Ishikawa (cell line): ENCODE data around the gene ADK.

Experiments
- TAF1 ChIP-seq: IDR thresholded peaks from 2 replicates; pipeline ENCODE4 v1.6.1; 2012; ENCODE audit warnings: low read depth, mild to moderate bottlenecking
- TCF12 ChIP-seq: IDR thresholded peaks from 2 replicates; pipeline ENCODE4 v1.6.1; 2012; ENCODE audit warnings: low read depth
- TEAD4 ChIP-seq: IDR thresholded peaks from 2 replicates; pipeline ENCODE4 v1.6.1; 2012

GRCh38 chr10:74114041-74114448 is 37.0 kb upstream of the ADK start:
- TF ChIP-seq TAF1: no peak
- no peak for TF ChIP-seq TEAD4
- TF ChIP-seq TCF12: no peak
